ENCODE data around the gene DOCK4.

GRCh38 chr7:111982133-111982532 is 224.1 kb downstream of the DOCK4 start:
- TF ChIP-seq CTCF (IDR thresholded peaks at IDR 0.05) = no peak
- no peak for TF ChIP-seq JUN (CRISPR knock-in tag; IDR thresholded peaks at IDR 0.05)
- no peak for TF ChIP-seq TP53 (CRISPR knock-in tag; IDR thresholded peaks at IDR 0.05)
- TF ChIP-seq IRF2 (CRISPR knock-in tag; IDR thresholded peaks at IDR 0.05; ENCODE audit: borderline replicate concordance, low read depth) = no peak
- TF ChIP-seq RELA (CRISPR knock-in tag; IDR thresholded peaks at IDR 0.05; ENCODE audit: borderline replicate concordance) = no peak
- TF ChIP-seq ATF2 (CRISPR knock-in tag; IDR thresholded peaks at IDR 0.05; ENCODE audit: borderline replicate concordance, low read depth) = no peak
- TF ChIP-seq ZNF425 (CRISPR knock-in tag; conservative IDR thresholded peaks at IDR 0.05) = no peak
- no peak for TF ChIP-seq E2F1 (CRISPR knock-in tag; IDR thresholded peaks at IDR 0.05)
- TF ChIP-seq TCF7 (CRISPR knock-in tag; IDR thresholded peaks at IDR 0.05; ENCODE audit: low read depth) = no peak
- TF ChIP-seq FOXP1 (CRISPR knock-in tag; IDR thresholded peaks at IDR 0.05; ENCODE audit: borderline replicate concordance) = no peak
- no peak for TF ChIP-seq ZNF263 (CRISPR knock-in tag; IDR thresholded peaks at IDR 0.05; ENCODE audit: low read depth)
- TF ChIP-seq ELF4 (CRISPR knock-in tag; IDR thresholded peaks at IDR 0.05; ENCODE audit: low read depth) = no peak
- TF ChIP-seq OVOL2 (CRISPR knock-in tag; IDR thresholded peaks at IDR 0.05; ENCODE audit: borderline replicate concordance) = no peak
- no peak for TF ChIP-seq CBFB (CRISPR knock-in tag; IDR thresholded peaks at IDR 0.05; ENCODE audit: low read depth)
